Heart left ventricle (tissue), 13 donors: ENCODE data around the gene SORL1.

Source experiments
- CTCF ChIP-seq, 12 donors: fragments of 200-600 bp; sonication (generic) in 4 of 12; IDR thresholded peaks; one replicate each; pipeline versions ENCODE4 v1.5.0 to v1.8.0; 2018 to 2022; ENCODE audit warnings: antibody characterized with exemption in 12 of 12, mild to moderate bottlenecking in 5 of 12
- POLR2A ChIP-seq, 2 donors: fragments of 450-650 bp; IDR thresholded peaks; one replicate each; pipeline ENCODE4 v1.6.1; 2017; ENCODE audit warnings: antibody characterized with exemption in 2 of 2, mild to moderate bottlenecking in 2 of 2, moderate library complexity in 2 of 2
- donor health status: ischemic (EF 13 %, LVEDD 7.1; RV severe dilation, severe dysfunction).
- donor health status: DM: no; HTN: yes; CAD: no.
- donor health status: DM: no; HTN: no; CAD: no.
- donor health status: ischemic (EF 25% LVEDD 6.9; RV normal size, moderate dysfunction).
- donor health status: ischemic (EF 25% LVEDD 5.7; RV mildly dilated, moderate dysfunction).
- donor health status: ischemic (EF 35%, LVEDD 5.7; RV mildly dilated, moderate dysfunction).
- donor health status: nonischemic (EF 11% LVEDD 7.7; RV severe dilation, severe dysfunction).
- donor health status: DM: yes; HTN: yes; CAD: no.
- donor health status: PGD.
- donor health status: ischemic (EF 29% LVEDD 5.4; RV normal size, mild dysfunction).
- donor health status: nonischemic (EF 23%, LVEDD 6.1; RV moderate dilation, normal function).

- no peak for TF ChIP-seq CTCF (IDR thresholded peaks at IDR 0.05)
- TF ChIP-seq POLR2A (IDR thresholded peaks at IDR 0.05), result no peak
Measured at GRCh38 chr11:121672630-121673487, 220.7 kb downstream of the SORL1 start.
